ENCODE measurements around the gene TMTC1. TPM values are rescaled to one million over a fixed set of nuclear protein-coding genes. Genes with fewer than 3 reads are reported as not detected.

Gene TMTC1
- polyA plus RNA-seq, 3 donors: 3.0 to 35.1 (median 19.2) TPM

DNA sequence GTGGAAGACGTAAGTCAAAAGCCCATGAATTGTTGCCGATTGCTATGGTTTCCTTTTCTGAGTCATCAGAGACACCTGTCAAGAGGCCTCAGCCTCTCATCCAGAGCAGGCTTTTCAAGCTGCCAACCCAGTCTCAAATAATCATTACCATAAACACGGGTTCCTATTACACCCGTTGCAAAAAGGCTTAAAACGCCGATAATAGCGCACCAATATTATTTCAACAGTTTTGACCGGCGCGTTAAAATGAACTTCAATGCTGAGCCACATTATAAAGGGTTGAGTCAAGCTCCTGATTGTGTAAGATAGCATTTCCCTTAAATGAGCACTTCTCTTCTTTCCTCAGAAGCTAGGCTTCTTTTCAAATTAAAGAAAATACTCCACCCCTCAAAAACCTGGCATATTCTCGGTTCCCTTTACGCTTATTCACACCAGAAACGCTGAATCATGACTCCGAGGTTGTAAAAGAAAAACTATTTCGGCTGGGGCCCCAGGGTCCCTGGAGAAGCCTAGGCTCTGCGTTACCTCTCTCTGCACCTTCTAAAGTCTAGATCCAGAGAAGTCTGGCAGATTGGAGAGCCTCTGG lies 1.4 kb downstream of the TMTC1 start:
- 2 to 7% (median 3%) methylated on average over 16 of the region's 16 CpGs for WGBS, 3 donors
- H3K27ac ChIP-seq (ENCODE audit: low read depth, low read length): no peak overlapping the region

DNA sequence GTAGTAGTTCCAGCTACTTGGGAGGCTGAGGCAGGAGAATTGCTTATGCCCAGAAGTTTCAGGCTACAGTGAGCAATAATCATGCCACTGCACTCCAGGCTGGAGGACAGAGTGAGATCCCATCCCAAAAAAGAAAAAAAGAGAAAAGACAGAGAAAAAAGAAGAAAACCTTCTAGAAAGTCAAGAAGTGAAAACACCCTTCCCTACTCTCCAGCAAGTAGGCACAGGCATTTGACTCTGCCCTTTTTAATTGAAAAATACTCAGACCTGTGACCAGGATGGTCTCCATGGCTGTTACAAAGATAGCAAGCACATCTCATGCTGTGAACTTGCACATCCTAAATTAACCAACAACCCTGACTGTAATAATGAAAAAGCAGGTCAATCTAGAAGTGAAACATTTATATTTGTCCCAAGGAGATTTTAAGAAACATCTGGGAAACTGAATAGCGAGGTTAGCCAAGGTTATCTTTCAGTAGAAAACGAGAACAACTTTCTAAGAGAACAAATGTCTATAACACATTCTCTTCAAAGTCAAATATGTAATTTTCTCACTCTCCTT lies 2.0 kb downstream of the TMTC1 start:
- 31 to 55% (median 34%) methylated on average over 2 of the region's 2 CpGs for WGBS, 3 donors

DNA sequence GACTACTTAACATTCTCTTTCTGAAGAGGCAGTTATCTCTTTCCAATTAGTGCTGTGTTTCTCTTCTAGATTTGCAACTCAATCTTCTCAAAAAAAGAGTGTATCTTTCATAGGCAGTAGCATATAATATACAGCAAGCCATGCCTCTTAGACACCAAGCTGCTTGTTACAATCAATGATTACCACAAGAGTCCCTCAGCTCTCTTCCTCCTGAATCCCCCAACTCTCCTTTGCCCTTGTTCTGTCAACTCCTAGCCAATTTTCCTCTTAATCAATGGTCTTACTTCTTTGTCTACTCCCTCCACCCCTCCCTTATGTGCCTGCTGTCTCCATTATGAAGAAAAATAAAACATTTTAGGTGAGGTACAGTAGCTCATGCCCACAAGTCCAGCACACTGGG lies 2.6 kb downstream of the TMTC1 start:
- H3K27ac ChIP-seq (ENCODE audit: low read depth, low read length): no peak overlapping the region

More for the DNA sequence above, 2.0 kb downstream of the TMTC1 start:
- H3K27ac ChIP-seq (ENCODE audit: low read depth, low read length): no peak overlapping the region

DNA sequence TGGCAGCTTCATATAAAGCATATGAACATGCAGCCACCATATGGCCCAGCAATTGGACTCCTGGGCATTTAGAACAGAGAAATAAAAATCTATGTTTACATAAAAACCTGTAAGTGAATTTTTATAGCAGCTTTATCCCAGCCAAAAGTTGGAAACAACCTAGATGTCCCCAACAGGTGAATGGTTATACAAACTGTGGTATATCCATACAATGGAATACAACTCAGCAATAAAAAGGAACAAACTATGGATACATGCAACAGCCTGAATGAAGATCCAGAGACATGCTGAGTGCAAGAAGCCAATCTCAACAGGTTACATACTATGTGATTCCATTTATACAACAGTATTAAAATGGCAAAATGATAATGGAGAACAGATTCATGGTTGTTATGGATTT lies 3.7 kb downstream of the TMTC1 start:
- no peak overlapping the region for H3K27ac ChIP-seq (ENCODE audit: low read depth, low read length)

DNA sequence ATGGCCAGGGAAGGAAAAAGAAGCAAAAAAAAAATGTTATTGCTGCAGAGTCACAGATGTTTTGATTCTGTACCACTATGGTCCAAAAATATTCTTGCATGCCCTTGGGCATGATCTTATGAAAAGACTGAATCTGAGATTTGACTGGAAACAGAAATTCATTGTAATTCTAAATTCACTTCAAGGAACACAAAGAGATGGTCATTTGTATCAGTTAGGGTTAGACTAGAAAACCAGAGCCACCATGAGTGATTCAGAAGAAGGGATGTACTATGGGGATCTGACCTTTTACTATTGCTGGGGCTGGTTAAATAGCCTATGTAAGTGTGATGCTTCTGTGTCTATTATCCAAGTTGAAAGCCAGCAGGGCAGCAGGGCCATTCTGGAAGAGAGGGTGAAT lies 5.2 kb downstream of the TMTC1 start:
- H3K27ac ChIP-seq (ENCODE audit: low read depth, low read length): no peak overlapping the region

DNA sequence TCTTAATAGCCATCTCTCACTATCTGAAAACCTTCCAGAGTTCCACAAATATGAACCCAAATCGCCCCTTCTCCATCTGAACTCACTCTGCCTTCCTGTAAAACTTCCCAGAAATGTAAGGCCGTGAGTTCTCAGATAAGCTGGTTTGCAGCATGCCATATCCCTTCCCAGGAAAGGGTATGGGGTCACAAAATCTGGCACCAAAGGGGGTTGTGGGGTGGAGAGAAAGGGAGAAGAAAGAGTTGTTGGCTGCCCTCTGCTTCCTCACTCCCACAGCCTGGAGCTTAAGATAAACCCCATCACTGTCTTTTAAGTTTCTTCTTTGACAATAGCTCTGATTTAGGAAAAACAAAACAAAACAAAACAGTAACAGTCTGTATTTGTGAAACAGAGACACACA lies 10.7 kb downstream of the TMTC1 start:
- 39 to 65% (median 40%) methylated on average over 2 of the region's 2 CpGs for WGBS, 3 donors
- no peak overlapping the region for H3K27ac ChIP-seq (ENCODE audit: low read depth, low read length)

DNA sequence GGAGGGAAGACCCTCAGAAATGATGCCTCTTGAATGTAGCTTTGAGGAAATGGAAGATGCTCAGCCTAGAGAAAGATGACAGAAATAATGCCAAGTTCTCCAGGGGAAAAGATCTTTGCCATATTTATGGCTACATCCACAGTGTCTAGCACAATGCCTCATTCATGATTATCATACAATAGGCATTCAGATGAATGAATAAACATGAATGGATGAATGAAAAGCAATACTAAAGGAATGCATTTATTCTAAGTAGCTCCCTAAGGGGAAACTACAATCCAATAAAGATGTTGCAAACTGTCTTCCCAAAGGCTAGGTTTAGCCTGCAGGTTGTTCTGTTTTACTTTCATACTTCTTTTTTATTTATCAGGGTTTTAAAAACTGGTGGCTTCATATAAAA lies 12.0 kb downstream of the TMTC1 start:
- H3K27ac ChIP-seq (ENCODE audit: low read depth, low read length): no peak overlapping the region

DNA sequence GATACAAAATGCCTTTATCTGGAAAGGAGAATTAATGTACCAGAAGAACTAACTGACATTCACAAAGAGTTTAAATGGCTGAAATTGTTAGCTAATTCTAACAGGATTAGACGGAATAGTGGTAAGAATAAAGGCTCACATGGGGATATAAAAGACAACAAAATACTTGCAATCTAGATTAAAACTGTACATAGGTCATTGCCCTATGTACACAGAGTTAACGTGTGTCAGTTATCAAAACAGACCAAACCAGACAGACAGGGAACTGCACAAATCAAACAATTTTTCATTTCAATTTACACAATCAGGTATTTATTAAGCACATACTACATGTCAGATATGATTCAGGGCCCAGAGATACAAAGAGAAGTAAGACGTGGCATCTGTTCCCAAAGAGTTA lies 12.6 kb downstream of the TMTC1 start:
- no peak overlapping the region for H3K27ac ChIP-seq (ENCODE audit: low read depth, low read length)
- 45 to 84% (median 81%) methylated on average over 3 of the region's 3 CpGs for WGBS, 3 donors

DNA sequence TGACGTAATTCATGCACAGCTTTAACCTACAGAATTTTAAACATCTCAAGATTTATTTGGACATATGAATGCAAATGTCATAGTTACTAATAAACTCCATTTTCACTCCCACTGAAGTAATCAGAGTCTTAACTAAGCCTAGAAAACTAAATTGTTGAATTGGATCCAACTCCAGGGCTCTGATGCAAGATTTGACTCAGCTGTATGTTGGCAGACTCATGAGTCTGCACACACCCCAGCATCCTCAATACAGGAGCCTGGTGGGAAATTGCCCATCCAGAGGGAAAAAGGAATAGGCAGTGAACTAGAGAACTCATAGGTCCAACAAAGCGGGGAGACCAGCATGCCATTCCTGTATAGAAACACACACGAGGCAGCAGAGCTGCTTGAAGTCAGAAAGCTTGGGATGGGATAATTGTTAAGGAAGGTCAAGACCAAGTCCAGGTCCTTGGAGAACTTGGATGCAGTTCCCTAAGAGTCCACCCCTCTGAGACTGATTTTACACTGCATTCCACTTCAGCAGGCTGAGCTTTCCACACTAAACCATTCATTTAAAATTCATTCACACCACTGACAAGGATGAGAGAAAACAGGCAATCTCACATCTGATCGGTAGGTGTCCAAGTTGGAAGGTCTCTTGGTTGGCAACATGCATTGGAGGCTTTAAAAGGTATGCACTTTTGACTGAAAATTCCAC lies 14.4 kb downstream of the TMTC1 start:
- no peak overlapping the region for H3K27ac ChIP-seq (ENCODE audit: low read depth, low read length)

DNA sequence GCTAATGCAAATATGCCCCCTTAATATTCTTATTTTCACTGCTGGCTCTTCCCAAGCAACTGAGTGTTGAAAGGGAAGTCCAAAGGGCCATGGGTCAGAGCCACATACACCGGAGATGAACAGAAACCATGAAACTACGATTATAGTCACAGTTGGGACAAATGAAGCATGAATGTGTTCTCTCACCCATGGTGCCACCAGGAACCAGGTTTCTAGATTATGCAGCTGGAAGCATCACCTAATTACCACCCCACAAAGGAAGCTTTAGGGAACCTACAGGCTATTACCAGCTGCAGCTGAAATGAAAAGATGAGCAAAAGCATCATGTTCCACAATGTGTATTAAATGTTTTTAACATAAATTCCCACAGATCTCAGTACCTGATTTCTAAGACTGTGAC lies 15.4 kb downstream of the TMTC1 start:
- WGBS, 3 donors: 42 to 79% (median 67%) methylated on average over 2 of the region's 2 CpGs
- H3K27ac ChIP-seq (ENCODE audit: low read depth, low read length): no peak overlapping the region

More for the DNA sequence above, 14.4 kb downstream of the TMTC1 start:
- WGBS, 3 donors: 64 to 78% (median 65%) methylated on average over 4 of the region's 4 CpGs

DNA sequence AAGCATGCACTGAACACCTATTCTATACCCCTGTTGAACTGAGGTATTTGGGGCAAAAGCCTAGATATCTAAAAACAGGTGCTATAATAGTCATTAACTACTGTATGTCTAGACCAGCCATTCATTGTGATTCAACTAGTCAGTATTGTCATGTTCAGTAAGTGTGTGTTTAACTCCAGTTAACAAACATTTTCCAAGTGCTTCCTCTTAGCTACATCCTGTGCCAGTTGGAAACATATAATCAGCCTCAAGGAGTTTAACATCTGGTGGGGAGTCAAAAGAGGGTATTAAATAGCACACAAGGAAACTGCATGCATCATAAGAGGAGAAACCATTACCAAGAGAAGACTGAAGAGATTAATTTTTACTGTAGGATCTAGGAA lies 20.4 kb downstream of the TMTC1 start:
- no peak overlapping the region for H3K27ac ChIP-seq (ENCODE audit: low read depth, low read length)

DNA sequence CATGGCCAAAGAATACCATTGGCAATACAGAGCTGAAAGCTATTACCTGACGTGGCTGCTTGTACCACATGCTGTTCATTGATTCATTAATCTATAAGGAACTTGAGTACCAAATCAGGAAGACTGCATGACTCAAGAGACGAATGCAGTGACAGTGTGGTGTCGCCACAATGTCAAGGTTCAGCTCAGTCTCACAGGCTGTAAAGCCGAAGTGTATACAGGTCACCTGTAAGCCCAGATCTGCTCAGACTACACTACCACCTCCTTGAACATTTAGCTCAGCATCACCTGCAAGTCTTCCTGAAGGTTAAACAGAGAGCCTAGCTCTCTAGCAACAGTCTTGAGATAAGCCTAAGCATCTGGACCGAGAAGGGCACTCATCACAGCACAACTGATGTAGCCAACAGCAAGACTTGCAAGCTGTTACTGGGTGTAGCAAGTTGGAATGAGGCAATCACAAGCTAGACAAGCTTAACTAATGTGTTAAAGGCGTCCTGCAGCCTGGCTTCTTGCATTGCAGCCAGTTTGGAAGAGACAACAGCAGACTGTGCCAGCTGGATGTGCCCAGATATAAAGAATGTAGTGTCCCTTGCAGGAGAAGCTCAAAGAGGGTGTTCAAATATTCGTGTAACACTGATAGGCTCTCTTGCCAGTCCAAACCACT lies 21.0 kb downstream of the TMTC1 start:
- H3K27ac ChIP-seq (ENCODE audit: low read depth, low read length): no peak overlapping the region
- WGBS, 3 donors: 60 to 72% (median 71%) methylated on average over 7 of the region's 7 CpGs

DNA sequence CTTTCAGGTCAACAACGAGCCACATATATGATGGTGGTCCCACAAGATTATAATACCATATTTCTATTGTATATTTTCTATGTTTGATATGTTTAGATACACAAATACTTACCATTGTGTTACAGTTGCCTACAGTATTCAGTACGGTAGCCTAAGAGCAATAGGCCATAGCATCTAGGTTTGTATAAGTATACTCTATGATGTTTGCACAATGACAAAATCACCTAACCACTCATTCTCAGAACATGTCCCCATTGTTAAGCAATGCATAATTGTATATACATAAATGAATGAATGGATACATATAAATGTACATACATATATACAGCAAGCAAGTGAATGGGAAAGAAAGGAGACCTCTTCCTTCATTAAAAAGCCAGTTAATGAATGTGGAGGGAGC lies 23.8 kb downstream of the TMTC1 start:
- WGBS, 3 donors: 79 to 97% (median 92%) methylated on average over 2 of the region's 2 CpGs
- H3K27ac ChIP-seq (ENCODE audit: low read depth, low read length): no peak overlapping the region

DNA sequence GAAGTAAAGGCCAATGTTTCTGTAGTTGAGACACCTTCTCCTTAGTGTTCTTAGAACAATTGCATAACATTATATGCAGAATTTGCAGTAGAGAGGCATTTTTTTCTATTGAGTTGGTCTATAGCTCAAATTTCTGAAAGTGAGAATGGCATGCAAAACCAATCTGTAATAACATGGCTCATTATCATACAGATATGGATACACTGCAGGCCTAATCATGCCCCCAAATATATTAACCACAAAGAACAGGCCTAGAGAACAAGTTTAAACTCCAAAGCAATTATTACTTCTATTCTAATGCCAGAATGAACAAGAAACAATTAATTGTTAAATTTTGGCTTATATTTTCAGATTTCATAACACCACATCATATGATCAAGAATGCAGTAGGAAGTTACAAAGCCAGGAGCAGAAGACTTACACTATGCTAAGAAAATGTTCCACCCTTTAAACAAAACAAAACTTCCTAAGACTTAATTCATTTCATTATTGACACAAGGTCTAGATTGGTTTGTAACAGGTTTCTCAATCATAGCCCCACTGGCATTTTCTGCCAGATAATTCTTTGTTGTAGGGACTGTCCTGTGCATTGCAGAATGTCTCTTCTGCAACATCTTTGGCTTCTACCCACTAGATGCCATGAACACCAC lies 26.9 kb downstream of the TMTC1 start:
- no peak overlapping the region for H3K27ac ChIP-seq (ENCODE audit: low read depth, low read length)

DNA sequence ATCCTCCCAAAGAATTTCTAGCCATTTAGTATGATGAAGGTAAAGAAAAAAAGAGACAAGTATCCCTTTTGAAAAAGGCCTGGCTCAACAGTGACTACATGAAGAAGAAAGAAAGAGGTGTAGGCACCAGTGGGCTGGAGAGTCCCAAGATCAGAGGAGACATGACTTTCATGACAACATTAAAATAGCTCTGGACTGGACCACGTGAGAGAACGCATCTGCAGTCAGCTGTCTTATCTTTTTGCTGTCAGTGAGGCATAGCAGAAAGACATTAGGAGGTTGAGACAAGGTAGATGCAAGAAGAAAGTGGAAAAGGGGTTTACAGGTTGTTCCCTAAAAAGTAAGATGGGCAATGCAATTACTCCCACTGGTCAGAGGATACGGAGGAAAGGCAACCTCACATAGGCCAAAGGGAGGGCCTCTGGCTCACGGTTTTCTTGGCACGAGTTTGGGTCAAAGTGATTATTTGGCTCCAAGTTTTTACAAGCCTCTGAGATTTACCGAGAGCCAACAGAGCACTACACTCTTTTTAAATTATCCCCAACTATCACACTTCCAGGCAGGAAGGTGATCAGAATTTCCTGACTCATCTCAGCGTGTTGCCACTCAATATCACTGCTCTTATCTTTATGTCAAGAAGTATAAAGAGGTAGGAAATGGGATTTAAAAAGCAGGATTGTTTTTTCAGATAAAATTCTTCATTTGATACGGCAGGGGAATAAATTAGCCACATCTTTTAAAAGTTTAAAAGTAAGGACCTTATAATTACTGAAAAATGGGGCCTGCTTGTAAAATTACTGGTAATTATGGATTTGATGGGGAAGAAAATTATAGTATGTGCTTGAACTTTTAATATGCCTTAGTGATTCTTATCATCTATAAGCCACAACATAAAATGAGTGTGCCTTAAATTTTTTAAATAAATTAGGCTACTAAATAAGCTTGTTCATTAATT lies 29.2 kb downstream of the TMTC1 start:
- WGBS, 3 donors: 46 to 56% (median 47%) methylated on average over 8 of the region's 8 CpGs
- no peak overlapping the region for H3K27ac ChIP-seq (ENCODE audit: low read depth, low read length)

DNA sequence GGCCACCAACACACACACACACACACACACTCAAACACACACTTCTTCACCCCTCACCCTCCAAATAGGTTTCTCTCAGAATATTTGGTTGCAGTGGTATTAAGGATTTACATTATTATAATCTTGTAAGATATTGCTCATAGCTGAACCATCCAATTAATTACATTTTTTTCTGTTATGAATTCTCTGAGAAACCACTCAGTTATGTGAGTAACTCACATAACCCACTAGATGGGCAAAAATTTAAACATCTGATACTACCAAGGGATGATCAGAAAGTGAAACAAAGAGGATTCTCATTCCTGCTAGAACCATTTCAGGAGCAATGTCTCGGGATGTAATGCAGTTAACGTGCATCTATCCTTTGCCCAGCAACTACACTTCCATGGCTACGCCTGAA lies 31.6 kb downstream of the TMTC1 start:
- 82 to 98% (median 97%) methylated on average over 3 of the region's 3 CpGs for WGBS, 3 donors
- no peak overlapping the region for H3K27ac ChIP-seq (ENCODE audit: low read depth, low read length)

DNA sequence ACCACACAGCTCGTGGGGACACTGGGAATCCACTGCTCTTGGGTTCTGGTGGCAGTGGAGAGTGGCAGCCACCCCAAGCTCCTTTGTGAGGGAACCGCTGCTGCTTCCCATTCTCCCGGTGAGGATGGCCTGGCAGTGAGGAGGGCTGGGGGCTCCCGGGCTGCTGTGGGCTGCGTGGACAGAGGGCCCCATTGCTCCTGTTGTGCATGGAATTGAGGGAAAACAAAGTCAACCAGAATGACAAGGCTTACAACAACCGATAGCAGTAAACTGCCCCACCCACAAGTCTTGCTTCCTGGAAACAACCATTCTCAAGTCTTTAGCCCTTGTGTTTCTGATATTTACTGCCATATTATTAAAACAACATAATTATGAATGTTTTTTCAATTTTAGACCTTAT lies 32.1 kb downstream of the TMTC1 start:
- WGBS, 3 donors: 63 to 85% (median 78%) methylated on average over 6 of the region's 6 CpGs
- no peak overlapping the region for H3K27ac ChIP-seq (ENCODE audit: low read depth, low read length)

DNA sequence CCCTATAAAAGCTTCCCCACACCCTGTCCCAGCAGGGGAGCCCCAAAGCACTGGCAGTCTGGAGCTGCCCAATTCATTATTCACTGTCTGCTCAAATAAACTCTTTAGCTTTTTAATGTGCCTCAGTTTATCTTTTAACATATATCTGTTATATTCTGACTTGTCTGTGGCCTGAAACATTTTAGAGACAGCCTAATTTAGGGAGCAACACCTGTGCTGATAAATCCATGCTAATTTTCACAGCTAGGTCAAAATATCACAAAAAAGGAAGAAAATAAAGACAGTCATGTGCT lies 32.9 kb downstream of the TMTC1 start:
- H3K27ac ChIP-seq (ENCODE audit: low read depth, low read length): no peak overlapping the region
